Left renal cortex interstitium (tissue), 4 donors: ENCODE data around the gene TPD52L2. TPM values are rescaled to one million over a fixed set of nuclear protein-coding genes. Genes with fewer than 3 reads are reported as not detected.
"Not testable (repeated sequence)": the region's sequence is repeated elsewhere in the genome, so short reads cannot be mapped to it uniquely, and the experiment has no call there.

ENCODE experiments used
- DNase-seq, 4 donors: peaks; one replicate each; pipeline ENCODE4 v3.0.0-alpha.2; 2013; ENCODE audit warnings: low read depth in 4 of 4, low spot score in 2 of 4, missing footprints in 1 of 4
- polyA plus RNA-seq, 4 donors: library from polyadenylated mRNA; unstranded; fragments of 120-200 nt; gene quantifications; one replicate each; pipeline ENCODE4 v1.2.1, GENCODE V29; 2013; ENCODE audit not compliant: insufficient read length in 4 of 4

Gene TPD52L2
- polyA plus RNA-seq, 4 donors, result 82.9 to 96.6 (median 95.2) TPM

DNA sequence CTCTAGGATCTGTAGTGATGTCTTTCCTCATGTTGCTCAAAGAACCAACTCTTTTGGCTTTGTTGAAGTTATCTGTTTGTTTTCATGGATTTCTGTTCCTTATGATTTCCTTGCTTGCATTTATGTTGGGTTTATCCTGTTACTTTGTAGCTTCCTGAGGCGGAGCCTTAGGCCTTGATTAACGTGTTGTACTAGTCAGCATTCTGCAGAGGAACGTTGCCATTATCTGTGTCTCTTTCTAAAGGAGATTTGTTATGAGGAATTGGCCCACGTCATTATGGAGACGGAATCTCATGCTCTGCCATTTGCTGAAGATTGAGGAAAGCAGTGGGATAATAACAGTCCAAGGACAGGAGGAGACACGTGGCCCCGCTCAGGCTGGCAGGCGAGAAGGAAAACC, 61.2 kb downstream of the TPD52L2 start:
- DNase-seq, result no peak

DNA sequence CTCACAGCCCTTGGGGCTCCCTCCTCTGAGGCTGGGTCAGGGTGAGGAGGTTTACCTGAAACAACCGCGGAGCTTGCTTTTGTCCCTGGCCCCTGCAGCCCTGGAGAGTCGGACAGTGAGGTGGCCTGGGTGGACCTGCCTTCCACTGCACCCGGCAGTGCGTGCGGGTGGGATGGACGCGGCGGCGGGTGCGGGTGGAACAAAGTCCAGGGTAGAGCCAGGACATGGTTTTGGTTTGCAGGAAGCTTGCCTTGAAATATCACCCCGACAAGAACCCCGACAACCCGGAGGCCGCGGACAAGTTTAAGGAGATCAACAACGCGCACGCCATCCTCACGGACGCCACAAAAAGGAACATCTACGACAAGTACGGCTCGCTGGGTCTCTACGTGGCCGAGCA, 64.0 kb downstream of the TPD52L2 start:
- no peak for DNase-seq

DNA sequence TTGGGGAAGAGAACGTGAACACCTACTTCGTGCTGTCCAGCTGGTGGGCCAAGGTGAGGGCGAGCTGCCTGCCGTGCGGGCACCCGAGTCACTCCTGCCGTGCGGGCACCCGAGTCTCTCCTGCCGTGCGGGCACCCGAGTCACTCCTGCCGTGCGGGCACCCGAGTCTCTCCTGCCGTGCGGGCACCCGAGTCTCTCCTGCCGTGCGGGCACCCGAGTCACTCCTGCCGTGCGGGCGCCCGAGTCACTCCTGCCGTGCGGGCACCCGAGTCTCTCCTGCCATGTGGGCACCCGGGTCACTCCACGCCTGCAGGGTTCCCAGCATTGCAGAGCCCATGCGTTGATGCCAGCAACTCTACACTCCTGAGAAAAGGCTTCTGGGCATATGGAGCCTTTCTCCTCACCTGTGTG, 64.4 kb downstream of the TPD52L2 start:
- DNase-seq, result not testable (repeated sequence)

DNA sequence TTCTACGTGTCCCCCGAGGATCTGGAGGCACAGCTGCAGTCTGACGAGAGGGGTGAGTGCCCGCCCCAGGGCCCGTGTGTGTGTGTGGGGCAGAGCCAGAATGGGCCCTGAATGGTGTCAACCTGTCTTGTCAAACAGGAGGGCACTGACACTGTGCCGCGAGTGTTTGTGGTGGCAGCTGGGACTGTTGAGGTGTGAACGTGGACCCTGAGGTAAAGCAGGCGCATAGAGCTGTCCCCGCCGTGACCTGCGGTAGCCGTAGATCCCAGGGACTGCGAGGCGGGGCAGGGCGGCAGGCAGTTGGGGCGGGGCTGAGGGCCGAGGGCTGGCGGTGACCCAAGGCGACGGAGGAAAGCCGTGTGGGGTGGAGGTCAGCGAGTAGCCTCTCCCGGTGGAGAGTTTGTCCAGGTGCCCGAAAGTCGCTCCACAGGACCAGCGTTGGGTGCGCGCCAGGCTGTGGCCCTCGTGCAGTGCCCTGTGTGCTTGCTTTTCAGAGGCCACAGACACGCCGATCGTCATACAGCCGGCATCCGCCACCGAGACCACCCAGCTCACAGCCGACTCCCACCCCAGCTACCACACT, 66.0 kb downstream of the TPD52L2 start:
- no peak for DNase-seq

DNA sequence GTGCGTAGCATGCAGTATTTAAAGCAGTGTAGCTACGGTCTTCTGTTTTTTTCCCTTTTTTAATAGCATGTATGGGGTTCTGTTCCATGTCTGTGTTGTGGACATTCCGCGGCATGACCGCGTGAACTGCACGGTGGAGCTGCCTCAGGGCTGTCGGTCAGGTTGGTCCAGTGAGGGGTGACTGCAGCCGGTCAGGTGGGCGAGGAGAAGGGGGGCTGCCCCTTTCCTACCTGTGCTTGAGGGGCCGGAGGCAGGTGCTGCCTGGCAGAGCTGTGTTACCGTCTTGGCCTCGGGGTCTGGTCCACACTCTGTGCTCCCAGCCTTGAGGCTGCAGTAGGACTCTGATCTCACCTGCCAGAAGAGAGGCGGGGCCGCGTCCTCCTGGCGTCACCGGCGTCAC, 66.7 kb downstream of the TPD52L2 start:
- DNase-seq, result no peak

DNA sequence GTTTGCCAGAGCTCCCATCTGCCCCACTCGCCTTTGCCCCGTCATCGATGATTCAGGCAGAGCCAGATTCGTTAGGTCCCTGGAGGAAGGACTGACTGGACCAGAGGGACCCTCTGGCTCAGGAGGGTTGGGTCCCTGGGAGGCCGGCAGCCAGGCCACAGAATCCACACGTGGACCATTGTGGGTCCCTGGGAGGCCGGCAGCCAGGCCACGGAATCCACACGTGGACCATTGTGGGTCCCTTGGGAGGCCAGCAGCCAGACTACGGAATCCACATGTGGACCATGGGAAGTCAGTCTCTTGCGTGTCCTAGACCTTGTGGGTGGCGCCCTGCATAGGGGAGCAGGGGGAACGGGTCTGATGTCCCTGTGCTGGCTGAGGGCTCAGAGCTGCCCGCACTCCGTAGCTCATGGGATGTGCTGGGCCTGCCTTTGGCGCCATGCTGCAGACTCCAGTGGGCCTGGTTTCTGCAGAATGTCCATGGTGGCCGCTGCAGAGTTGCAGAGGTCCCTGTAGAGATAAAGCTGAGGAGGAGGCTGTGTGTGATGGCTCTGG, 67.6 kb downstream of the TPD52L2 start:
- DNase-seq, result no peak

DNA sequence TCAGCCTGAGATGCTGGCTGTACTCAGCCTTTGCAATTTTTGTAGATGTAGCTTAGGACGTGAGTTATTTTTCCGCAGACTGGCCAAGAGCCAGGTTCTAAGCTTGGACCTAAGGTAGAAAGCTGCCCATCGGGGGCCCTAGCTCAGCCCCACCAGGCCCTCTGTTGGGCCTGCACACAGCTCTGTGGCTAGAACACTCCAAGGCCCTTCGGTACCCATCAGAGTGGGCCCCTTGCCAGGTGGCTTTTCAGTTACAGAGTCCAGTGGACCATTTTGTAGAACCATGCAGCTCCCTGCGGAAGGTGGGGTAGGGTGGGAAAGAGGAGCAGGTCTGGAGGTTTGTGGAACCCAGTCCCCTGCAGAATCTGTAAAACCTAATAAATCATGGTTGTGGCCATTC, 68.6 kb downstream of the TPD52L2 start:
- DNase-seq, result no peak

DNA sequence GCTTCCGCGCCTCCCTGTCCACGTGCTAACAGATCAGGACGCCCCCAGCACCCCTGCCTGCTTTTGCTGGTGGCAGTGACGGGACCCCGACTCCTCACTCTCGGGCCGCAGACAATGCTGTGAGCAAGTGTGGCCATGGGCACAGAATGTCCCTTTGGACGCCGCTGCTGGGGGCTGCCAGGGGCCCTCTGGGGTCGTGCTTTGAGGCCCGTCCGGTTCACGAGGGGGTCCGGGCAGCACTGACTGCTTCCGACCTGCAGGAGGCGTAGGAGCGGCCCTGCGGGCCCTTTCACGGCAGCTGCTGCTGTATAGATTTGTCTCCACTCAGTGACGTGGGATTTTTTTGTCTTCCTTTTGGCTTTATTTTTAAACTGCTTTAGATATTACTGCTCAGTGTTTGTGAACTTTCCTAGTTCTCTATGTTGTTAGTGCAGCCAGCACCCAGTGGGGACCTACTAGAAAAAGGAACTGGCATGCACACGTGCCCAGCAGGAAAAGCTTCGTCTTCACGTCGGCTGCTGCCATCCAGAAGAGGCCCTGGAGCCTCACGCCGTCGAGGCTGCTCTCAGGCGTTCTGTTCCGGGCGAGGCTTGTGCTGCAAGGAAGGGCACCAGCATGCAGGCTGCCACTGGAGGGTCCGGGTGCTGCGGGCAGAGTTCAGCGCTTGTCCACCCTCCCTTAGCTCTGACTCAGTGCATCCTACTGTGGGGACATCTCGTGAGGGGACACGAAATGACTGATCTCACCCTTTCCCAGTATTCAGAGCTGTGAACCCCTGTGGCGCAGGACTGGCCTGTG, 69.4 kb downstream of the TPD52L2 start:
- no peak for DNase-seq

DNA sequence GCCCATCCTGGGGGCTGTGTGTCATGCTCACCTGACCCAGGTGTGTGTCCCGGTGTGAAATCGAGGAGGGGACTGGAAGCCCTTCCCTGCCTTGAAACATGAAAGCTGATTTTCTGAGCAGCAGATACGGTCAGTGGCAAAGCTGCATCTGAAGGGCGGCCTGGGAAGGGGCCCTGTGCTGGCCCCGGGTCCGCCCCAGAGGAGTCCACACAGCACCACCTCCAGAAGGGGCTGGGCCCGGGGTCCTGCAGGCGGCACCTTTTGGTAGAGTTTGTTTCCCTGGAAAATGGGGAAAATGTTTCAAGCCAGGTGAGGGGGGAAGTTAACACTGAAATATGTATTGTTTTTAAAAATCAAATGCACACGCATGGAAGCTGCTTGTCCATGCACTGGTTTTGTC, 70.4 kb downstream of the TPD52L2 start:
- no peak for DNase-seq

DNA sequence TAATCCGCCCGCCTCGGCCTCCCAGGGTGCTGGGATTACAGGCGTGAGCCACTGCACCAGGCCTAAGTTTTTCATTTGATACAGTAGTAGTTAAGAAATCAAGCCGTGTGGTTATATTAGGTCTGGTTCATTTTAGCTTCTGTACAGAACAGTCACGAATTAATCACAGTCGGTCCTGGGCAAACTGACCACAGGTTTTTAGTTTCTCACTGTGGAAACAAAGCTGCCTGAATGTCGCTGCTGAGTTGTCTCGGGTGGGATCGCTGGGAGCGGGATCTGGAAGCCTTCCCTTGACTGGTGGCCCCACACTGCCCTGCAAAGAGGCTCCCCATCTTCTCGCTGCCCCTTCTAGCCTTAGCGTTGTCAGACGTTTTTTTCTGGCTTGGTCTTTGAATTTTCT, 72.5 kb downstream of the TPD52L2 start:
- DNase-seq, result no peak

DNA sequence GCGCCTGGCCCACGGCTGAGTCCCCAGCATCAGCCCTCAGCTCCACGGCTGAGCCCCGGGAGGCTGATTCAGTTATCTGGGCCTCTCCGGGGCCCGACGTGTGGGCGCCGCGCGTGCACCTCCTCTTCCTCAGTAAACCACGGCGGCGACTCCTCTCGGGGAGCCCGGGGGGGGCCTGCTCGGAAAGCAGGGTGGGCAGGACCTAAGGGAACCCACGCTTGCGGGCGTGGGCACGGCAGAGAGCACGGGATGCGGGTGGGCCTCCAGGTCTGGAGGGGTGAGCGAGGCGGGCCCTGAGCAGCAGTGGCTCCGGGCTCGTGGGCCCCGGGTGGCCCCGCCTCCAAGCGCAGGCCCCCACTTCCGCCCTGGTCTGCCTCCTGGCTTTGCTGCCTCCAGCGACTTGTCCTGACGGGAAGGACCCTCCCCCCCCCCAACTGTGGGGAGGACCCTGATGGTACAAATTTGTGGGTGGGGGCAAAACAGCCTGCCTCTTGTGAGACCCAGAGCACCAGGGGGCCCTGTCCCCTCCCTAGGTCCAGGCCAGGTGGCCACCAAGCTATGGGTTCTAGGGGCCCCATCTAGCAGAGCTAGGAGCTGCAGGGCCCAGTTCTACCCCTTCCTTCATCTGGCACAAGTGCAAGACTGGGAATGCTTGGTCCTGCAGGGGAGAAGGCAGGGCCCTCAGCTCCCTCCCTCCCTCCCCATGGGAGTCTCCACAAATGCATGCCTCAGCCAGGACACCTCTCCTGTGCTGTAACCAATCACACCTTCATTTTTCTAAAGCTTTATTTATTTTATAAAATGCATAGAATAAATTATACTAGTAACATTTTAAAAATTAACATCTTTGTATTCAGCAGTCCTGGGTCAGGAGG, 74.2 kb downstream of the TPD52L2 start:
- DNase-seq, result no peak

DNA sequence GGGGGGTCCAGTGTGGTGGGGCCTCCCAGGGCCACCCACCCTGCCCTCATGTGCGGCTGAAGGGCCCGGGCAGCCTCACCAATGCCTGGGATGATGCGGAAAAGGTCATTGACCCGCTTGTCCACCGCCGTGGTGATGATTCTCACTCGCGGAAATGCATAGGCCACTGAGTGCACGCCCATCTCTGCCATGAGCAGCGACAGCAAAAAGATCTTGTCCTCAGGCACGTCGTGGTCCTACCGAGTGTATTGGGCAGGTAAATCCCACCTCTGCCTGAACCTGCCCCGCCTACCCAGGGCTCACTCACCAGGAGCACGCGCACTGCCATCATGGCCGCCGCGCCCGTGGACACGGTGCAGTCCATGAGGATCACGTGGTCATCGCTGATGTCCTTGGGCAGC, 75.0 kb downstream of the TPD52L2 start:
- no peak for DNase-seq

DNA sequence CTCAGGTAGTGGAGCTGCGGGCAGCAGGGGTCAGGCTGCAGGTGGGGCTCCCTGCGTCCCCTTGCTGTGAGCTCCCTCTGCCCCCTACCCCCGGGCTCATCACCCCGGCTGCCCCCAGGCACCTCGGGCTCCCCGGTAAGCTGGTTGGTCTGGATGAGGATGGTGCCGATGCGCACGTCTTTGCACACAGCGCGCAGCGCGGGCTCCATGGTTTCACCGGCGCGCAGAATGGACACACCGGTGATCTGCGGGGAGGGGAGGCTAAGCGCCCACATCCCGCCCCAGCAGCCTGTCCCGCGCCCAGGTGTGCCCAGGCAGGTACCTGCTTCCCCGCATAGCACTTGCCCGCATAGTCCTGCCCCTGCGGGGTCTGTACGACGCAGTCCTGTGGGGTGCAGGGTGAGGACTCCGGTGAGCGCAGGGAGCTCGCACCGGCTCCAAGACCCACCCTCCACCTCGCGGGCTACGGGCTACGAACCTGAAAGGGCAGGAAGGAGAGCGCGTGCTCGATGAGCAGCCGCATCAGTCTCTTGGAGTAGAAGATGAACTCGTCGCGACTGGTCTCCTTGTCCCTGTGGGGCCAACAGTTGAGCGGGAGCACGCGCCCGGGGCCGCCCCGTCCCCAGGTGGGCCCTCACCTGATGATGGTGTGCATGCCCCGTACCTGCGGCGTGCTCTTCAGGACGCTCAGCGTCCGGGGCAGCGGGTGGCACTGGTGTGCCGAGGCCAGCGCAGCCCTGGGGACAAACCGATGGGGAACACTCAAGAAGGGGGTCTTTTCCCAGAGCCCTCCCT, 75.6 kb downstream of the TPD52L2 start:
- DNase-seq, result no peak

Other genes starting within 250 kb of the TPD52L2 start
- gene GMEB2, start 238.2 kb upstream of the TPD52L2 start, polyA plus RNA-seq, result 10 to 100 TPM in 3 of 4 donors, 1 to 10 TPM in 1; 8.2 to 14.0 (median 12.5) TPM
- gene STMN3, start 211.8 kb upstream of the TPD52L2 start, polyA plus RNA-seq, result 10 to 100 TPM; 25.4 to 44.1 (median 33.6) TPM
- 10 to 100 TPM; 14.0 to 26.9 (median 19.3) TPM for gene RTEL1, start 207.0 kb upstream of the TPD52L2 start, polyA plus RNA-seq
- 1 to 10 TPM; 1.6 to 3.8 (median 2.9) TPM for gene TNFRSF6B, start 168.6 kb upstream of the TPD52L2 start, polyA plus RNA-seq
- gene ARFRP1, start 157.3 kb upstream of the TPD52L2 start, polyA plus RNA-seq, result 10 to 100 TPM; 33.5 to 40.8 (median 36.9) TPM
- gene ZGPAT, start 157.2 kb upstream of the TPD52L2 start, polyA plus RNA-seq, result 10 to 100 TPM; 15.1 to 27.6 (median 23.7) TPM
- 10 to 100 TPM in 3 of 4 donors, 1 to 10 TPM in 1; 3.4 to 17.9 (median 12.8) TPM for gene LIME1, start 128.6 kb upstream of the TPD52L2 start, polyA plus RNA-seq
- 100 to 1,000 TPM in 3 of 4 donors, 10 to 100 TPM in 1; 74.0 to 144 (median 117) TPM for gene SLC2A4RG, start 125.5 kb upstream of the TPD52L2 start, polyA plus RNA-seq
- 10 to 100 TPM; 13.9 to 25.7 (median 20.6) TPM for gene ZBTB46, start 34.0 kb upstream of the TPD52L2 start, polyA plus RNA-seq
- not detected for gene ABHD16B, start 3.8 kb upstream of the TPD52L2 start, polyA plus RNA-seq
- 10 to 100 TPM; 26.5 to 38.5 (median 32.2) TPM for gene DNAJC5, start 29.9 kb downstream of the TPD52L2 start, polyA plus RNA-seq
- 10 to 100 TPM; 36.6 to 76.7 (median 57.0) TPM for gene UCKL1, start 91.1 kb downstream of the TPD52L2 start, polyA plus RNA-seq
- gene ZNF512B, start 104.7 kb downstream of the TPD52L2 start, polyA plus RNA-seq, result 10 to 100 TPM; 21.4 to 36.0 (median 29.4) TPM
- 10 to 100 TPM in 2 of 4 donors, 1 to 10 TPM in 2; 6.8 to 14.2 (median 9.6) TPM for gene SAMD10, start 114.4 kb downstream of the TPD52L2 start, polyA plus RNA-seq
- gene PRPF6, start 115.9 kb downstream of the TPD52L2 start, polyA plus RNA-seq, result 10 to 100 TPM; 86.0 to 95.4 (median 92.7) TPM
- 1 to 10 TPM in 3 of 4 donors, under 1 TPM in 1; 0.35 to 1.8 (median 1.4) TPM for gene C20orf204, start 170.9 kb downstream of the TPD52L2 start, polyA plus RNA-seq
- 10 to 100 TPM in 3 of 4 donors, 1 to 10 TPM in 1; 7.1 to 17.0 (median 12.6) TPM for gene SOX18, start 184.4 kb downstream of the TPD52L2 start, polyA plus RNA-seq
- 10 to 100 TPM; 69.8 to 99.8 (median 96.4) TPM for gene TCEA2, start 197.9 kb downstream of the TPD52L2 start, polyA plus RNA-seq
- 1 to 10 TPM; 5.7 to 8.3 (median 7.1) TPM for gene RGS19, start 214.2 kb downstream of the TPD52L2 start, polyA plus RNA-seq
- gene OPRL1, start 214.8 kb downstream of the TPD52L2 start, polyA plus RNA-seq, result 1 to 10 TPM in 3 of 4 donors, under 1 TPM in 1; 0.85 to 1.4 (median 1.2) TPM
- gene LKAAEAR1, start 219.1 kb downstream of the TPD52L2 start, polyA plus RNA-seq, result under 1 TPM in 2 of 4 donors, not detected in 2; 0.27 to 0.29 TPM
- gene NPBWR2, start 242.3 kb downstream of the TPD52L2 start, polyA plus RNA-seq, result not detected